Astrocyte of the cerebellum (primary cell): ENCODE data around the gene CLCN6.

Experiments used
- DNase-seq: peaks from one replicate; pipeline ENCODE4 v3.0.0-alpha.2; 2011; ENCODE audit warnings: low read depth
- H3K4me3 ChIP-seq: 2 replicates; pipeline ENCODE4 v1.5.1; 2011; ENCODE audit warnings: mild to moderate bottlenecking, low read depth, low read length, moderate library complexity
- CTCF ChIP-seq: IDR thresholded peaks from 2 replicates; pipeline ENCODE4 v1.5.1; 2012; ENCODE audit warnings: low read length, low read depth, moderate library complexity, mild to moderate bottlenecking; ENCODE audit errors: missing control alignments
- in situ Hi-C: cut with HindIII; loops from 2 replicates; pipeline ENCODE4 v1.10.0; 2017; ENCODE audit warnings: low sequenced_read_pairs

CLCN6 gene

GRCh38 chr1:11805422-11806306 lies at the start of gene CLCN6, which contains the start of gene MTHFR:
Gene CLCN6, plus strand, starts transcription at chr1:11806191. Its CDS starts 72 bp downstream, at chr1:11806263.
Gene MTHFR, minus strand, starts transcription at chr1:11805964. Its CDS starts 2,848 bp downstream, at chr1:11803116.
- in situ Hi-C loops, result no loop called here
- H3K4me3 ChIP-seq, result peak within 1 kb of the TSS; percentile 86
- DNase-seq, result peak; percentile 97
- TF ChIP-seq CTCF, result no peak

- no peak for DNase-seq
- TF ChIP-seq CTCF, result no peak
- in situ Hi-C loops, result no loop called here
- H3K4me3 ChIP-seq, result no peak overlapping the region
Observed at GRCh38 chr1:11757047-11757446, 48.9 kb upstream of the CLCN6 start.

- in situ Hi-C loops, result no loop called here
- no peak overlapping the region for H3K4me3 ChIP-seq
- no peak for TF ChIP-seq CTCF
- no peak for DNase-seq
Observed at GRCh38 chr1:11759791-11760190, 46.2 kb upstream of the CLCN6 start.

GRCh38 chr1:11761285-11761684 lies 44.7 kb upstream of the CLCN6 start:
- no peak overlapping the region for H3K4me3 ChIP-seq

GRCh38 chr1:11761988-11762406 lies 44.0 kb upstream of the CLCN6 start, which contains the start of gene C1orf167:
Gene C1orf167, plus strand, starts transcription at chr1:11762193. Its CDS starts 2,208 bp downstream, at chr1:11764401.
- no peak for DNase-seq
- TF ChIP-seq CTCF, result no peak
- no peak within 1 kb of the TSS for H3K4me3 ChIP-seq
- in situ Hi-C loops, result no loop called here

More at GRCh38 chr1:11761285-11761684, 44.7 kb upstream of the CLCN6 start:
- in situ Hi-C loops, result no loop called here
- no peak for TF ChIP-seq CTCF
- DNase-seq, result no peak

GRCh38 chr1:11764115-11764514 lies 41.9 kb upstream of the CLCN6 start:
- in situ Hi-C loops, result no loop called here
- no peak overlapping the region for H3K4me3 ChIP-seq
- DNase-seq, result no peak
- TF ChIP-seq CTCF, result no peak
